C4-2B (cell line): ENCODE results near the gene GRK3.

Experiments
- H3K27ac ChIP-seq: fragments of 450-650 bp; 2 replicates; pipeline ENCODE4 v1.5.1; 2017
- ZFX ChIP-seq: fragments of 450-650 bp; IDR thresholded peaks from 2 replicates; pipeline ENCODE4 v1.6.1; 2017
- TF ChIP-seq, protein P1 (sequence below): fragments of 450-650 bp; conservative IDR thresholded peaks from 2 replicates; pipeline ENCODE4 v1.5.1; 2017; ENCODE audit warnings: mild to moderate bottlenecking

GRK3 gene

DNA sequence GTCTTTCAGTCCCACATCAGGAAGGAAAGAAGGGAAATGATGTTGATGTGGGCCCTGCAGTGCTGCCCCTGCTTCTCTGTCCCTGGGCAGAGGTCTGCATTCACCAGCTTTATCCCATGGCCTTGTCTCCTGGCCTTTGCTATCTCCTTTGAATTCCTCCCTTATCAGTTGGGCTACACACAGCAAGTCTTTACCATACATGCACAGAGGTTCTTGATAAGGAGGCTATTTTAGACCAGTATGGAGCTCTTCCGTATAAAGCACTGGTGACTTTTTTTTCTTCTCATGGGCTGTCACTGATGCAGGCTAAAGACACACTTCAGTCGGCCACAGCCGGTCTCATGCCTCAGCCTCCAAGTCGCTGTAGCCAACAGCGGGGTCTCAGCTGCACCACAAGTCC, 197.7 kb downstream of the GRK3 start:
- TF ChIP-seq ZFX: no peak
- TF ChIP-seq, protein P1, sequence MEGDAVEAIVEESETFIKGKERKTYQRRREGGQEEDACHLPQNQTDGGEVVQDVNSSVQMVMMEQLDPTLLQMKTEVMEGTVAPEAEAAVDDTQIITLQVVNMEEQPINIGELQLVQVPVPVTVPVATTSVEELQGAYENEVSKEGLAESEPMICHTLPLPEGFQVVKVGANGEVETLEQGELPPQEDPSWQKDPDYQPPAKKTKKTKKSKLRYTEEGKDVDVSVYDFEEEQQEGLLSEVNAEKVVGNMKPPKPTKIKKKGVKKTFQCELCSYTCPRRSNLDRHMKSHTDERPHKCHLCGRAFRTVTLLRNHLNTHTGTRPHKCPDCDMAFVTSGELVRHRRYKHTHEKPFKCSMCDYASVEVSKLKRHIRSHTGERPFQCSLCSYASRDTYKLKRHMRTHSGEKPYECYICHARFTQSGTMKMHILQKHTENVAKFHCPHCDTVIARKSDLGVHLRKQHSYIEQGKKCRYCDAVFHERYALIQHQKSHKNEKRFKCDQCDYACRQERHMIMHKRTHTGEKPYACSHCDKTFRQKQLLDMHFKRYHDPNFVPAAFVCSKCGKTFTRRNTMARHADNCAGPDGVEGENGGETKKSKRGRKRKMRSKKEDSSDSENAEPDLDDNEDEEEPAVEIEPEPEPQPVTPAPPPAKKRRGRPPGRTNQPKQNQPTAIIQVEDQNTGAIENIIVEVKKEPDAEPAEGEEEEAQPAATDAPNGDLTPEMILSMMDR: no peak
- no peak overlapping the region for H3K27ac ChIP-seq

- TF ChIP-seq, protein P1: no peak
- TF ChIP-seq ZFX: no peak
These were observed 198.8 kb downstream of the GRK3 start for GRCh38 chr22:25763239-25763777.

GRCh38 chr22:25764270-25765015, 200.0 kb downstream of the GRK3 start:
- TF ChIP-seq ZFX: no peak
- TF ChIP-seq, protein P1: no peak
- no peak overlapping the region for H3K27ac ChIP-seq

More at GRCh38 chr22:25763239-25763777, 198.8 kb downstream of the GRK3 start:
- H3K27ac ChIP-seq: no peak overlapping the region

- TF ChIP-seq, protein P1: no peak
- no peak for TF ChIP-seq ZFX
- no peak overlapping the region for H3K27ac ChIP-seq
These were observed 200.5 kb downstream of the GRK3 start for GRCh38 chr22:25765016-25765367.

DNA sequence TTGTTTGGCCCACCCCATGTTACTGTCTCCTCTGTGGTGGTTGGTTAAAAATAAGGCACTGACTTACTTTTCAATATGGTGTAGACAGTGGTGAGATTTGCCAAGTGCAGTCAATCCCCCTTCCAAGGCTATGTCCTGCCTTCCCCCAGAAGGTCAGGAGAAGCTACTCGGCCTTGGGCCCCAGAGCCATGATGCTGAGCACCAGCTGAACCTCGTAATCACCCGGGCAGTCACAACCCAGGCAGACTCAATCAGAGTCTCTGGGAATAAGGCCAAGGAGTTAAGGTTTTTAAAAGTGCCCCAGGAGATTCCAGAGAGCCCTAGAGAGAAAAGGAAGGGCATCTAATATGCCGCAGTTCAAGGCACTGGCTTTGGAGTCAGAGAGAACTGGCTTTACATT, 201.3 kb downstream of the GRK3 start:
- H3K27ac ChIP-seq: no peak overlapping the region
- TF ChIP-seq, protein P1: no peak
- no peak for TF ChIP-seq ZFX

GRCh38 chr22:25766418-25766817, 201.9 kb downstream of the GRK3 start:
- TF ChIP-seq ZFX: no peak
- no peak overlapping the region for H3K27ac ChIP-seq

- TF ChIP-seq, protein P1: no peak
- no peak for TF ChIP-seq ZFX
- H3K27ac ChIP-seq: no peak overlapping the region
These were observed 205.9 kb downstream of the GRK3 start for GRCh38 chr22:25770333-25770732.

DNA sequence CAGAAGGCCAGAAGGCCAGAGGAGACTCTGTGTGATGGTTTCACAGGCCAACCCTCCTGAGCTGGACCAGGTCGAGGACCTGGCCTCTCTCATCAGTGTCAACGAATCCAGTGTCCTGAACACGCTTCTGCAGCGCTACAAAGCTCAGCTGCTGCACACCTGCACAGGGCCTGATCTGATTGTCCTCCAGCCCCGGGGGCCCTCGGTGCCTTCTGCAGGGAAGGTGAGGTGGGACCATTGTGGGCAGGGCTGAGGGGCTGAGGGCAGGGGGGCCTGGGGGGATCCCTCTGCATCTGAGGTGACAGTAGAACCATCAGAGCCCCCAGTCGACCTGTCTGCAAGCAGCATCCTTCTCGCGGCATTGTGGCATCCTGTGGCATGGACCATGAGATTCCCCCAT, 207.8 kb downstream of the GRK3 start:
- TF ChIP-seq ZFX: no peak
- TF ChIP-seq, protein P1: no peak
- H3K27ac ChIP-seq: no peak overlapping the region
